K562 (cell line): Measurements from ENCODE around the gene SYT17.

Source experiments
- CBX3 ChIP-seq, 2 experiments: IDR thresholded peaks; 1 replicate in 1 of 2; 2 replicates in 1 of 2; pipeline ENCODE4 v1.6.1; 2012; ENCODE audit warnings: inconsistent platforms in 2 of 2, low read length in 2 of 2, borderline replicate concordance in 1 of 2, control low read depth in 1 of 2
- CTCF ChIP-seq, 3 experiments: IDR thresholded peaks in 2 of 3; conservative IDR thresholded peaks in 1 of 3; 2 replicates each; pipeline ENCODE4 v1.5.1; 2011 to 2012; ENCODE audit warnings: low read length in 3 of 3, mild to moderate bottlenecking in 3 of 3, control low read depth in 2 of 3, improper control_type of control experiment in 1 of 3, inconsistent platforms in 1 of 3, low read depth in 1 of 3, mixed read lengths in 1 of 3, moderate library complexity in 1 of 3; ENCODE audit not compliant: insufficient read depth in 2 of 3
- ESRRB ChIP-seq: fragments of 250-450 bp; sonication (Bioruptor Pico); IDR thresholded peaks from 2 replicates; pipeline ENCODE4 v1.5.0; 2020; ENCODE audit warnings: mild to moderate bottlenecking, moderate library complexity, borderline replicate concordance
- EZH2 ChIP-seq: IDR thresholded peaks from 2 replicates; pipeline ENCODE4 v1.6.1; 2012; ENCODE audit warnings: low read depth, mild to moderate bottlenecking, inconsistent platforms, low read length, borderline replicate concordance
- HDAC6 ChIP-seq: IDR thresholded peaks from 2 replicates; pipeline ENCODE4 v1.6.1; 2012; ENCODE audit warnings: low read depth, mild to moderate bottlenecking, control low read depth, inconsistent platforms, low read length, moderate library complexity
- HNRNPL ChIP-seq: fragments of 200-400 bp; formaldehyde crosslinking; IDR thresholded peaks from 2 replicates; pipeline ENCODE4 v1.6.1; 2017; ENCODE audit warnings: low read depth, mild to moderate bottlenecking, low read length
- MXI1 ChIP-seq: IDR thresholded peaks from 2 replicates; pipeline ENCODE4 v1.6.1; 2011; ENCODE audit warnings: low read depth, mild to moderate bottlenecking, improper control_type of control experiment, low read length
- PBX2 ChIP-seq, 2 experiments: IDR thresholded peaks in 1 of 2; conservative IDR thresholded peaks in 1 of 2; 2 replicates each; pipeline ENCODE4 v1.6.1; 2016; ENCODE audit warnings: low read depth in 2 of 2, mild to moderate bottlenecking in 1 of 2, missing compliant biosample characterization in 1 of 2, missing genetic modification characterization in 1 of 2, moderate library complexity in 1 of 2
- SP1 ChIP-seq: sonication (generic); formaldehyde crosslinking; IDR thresholded peaks from 2 replicates; pipeline ENCODE4 v1.8.1; 2022; ENCODE audit warnings: mild to moderate bottlenecking, missing genetic modification reagents
- SPI1 ChIP-seq: IDR thresholded peaks from 2 replicates; pipeline ENCODE4 v1.6.1; 2011; ENCODE audit warnings: low read depth, low read length, control low read depth, borderline replicate concordance
- YY1 ChIP-seq, 3 experiments: IDR thresholded peaks; 2 replicates each; pipeline ENCODE4 v1.6.1; 2011; ENCODE audit warnings: low read length in 2 of 3, mild to moderate bottlenecking in 2 of 3, moderate library complexity in 2 of 3, borderline replicate concordance in 1 of 3, control low read depth in 1 of 3, low read depth in 1 of 3; ENCODE audit not compliant: insufficient read depth in 3 of 3, insufficient replicate concordance in 2 of 3, control insufficient read depth in 1 of 3, insufficient read length in 1 of 3; ENCODE audit errors: extremely low read depth in 1 of 3
- ZNF212 ChIP-seq: fragments of 450-650 bp; formaldehyde crosslinking; IDR thresholded peaks from 2 replicates; pipeline ENCODE4 v1.4.0; 2020; ENCODE audit warnings: mild to moderate bottlenecking

- TF ChIP-seq CTCF (IDR thresholded peaks at IDR 0.05 in 2 of 3, conservative IDR thresholded peaks at IDR 0.05 in 1 of 3; ENCODE audit: insufficient read depth in 2 of 3, low read depth in 1 of 3, low read length in 3 of 3): no peak
- no peak for TF ChIP-seq HDAC6
- TF ChIP-seq SPI1: no peak
- TF ChIP-seq CBX3 (IDR thresholded peaks at IDR 0.05; ENCODE audit: borderline replicate concordance in 1 of 2, low read length in 2 of 2): no peak
- no peak for TF ChIP-seq ZNF212 (CRISPR knock-in tag)
- no peak for TF ChIP-seq EZH2
- TF ChIP-seq SP1 (CRISPR knock-in tag): no peak
- TF ChIP-seq HNRNPL: no peak
- no peak for TF ChIP-seq MXI1
- TF ChIP-seq YY1 (IDR thresholded peaks at IDR 0.05; ENCODE audit: borderline replicate concordance in 1 of 3, control insufficient read depth in 1 of 3, extremely low read depth in 1 of 3, insufficient read depth in 3 of 3, insufficient read length in 1 of 3, insufficient replicate concordance in 2 of 3, low read depth in 1 of 3, low read length in 2 of 3): no peak
- TF ChIP-seq ESRRB (CRISPR knock-in tag): no peak
- no peak for TF ChIP-seq PBX2 (CRISPR knock-in tag; IDR thresholded peaks at IDR 0.05; ENCODE audit: low read depth)
- no peak for TF ChIP-seq PBX2 (tag; conservative IDR thresholded peaks at IDR 0.05; ENCODE audit: low read depth)
Observed at GRCh38 chr16:19210280-19210924, 42.4 kb downstream of the SYT17 start.
